ENCODE measurements around the gene SLC25A42. TPM values are rescaled to one million over a fixed set of nuclear protein-coding genes. Genes with fewer than 3 reads are reported as not detected.

SLC25A42 gene
- total and polyA plus RNA-seq, 2 donors (not counting 3 experiments of a cell fraction or from before 2014, with no cell fraction given) = 6.2 to 6.3 TPM

- no peak overlapping the region for H3K27ac ChIP-seq (ENCODE audit: insufficient read depth, low read depth, low read length)
- no peak for TF ChIP-seq CTCF (IDR thresholded peaks at IDR 0.05; ENCODE audit: extremely low read depth in 1 of 2, insufficient read depth in 1 of 2, low read depth in 1 of 2, low read length in 2 of 2)
- TF ChIP-seq MYC (IDR thresholded peaks at IDR 0.05; ENCODE audit: low read depth, low read length) = no peak
- TF ChIP-seq FOS (IDR thresholded peaks at IDR 0.05; ENCODE audit: borderline replicate concordance, insufficient read depth, low read length) = no peak
- no peak for TF ChIP-seq GATA2 (IDR thresholded peaks at IDR 0.05; ENCODE audit: insufficient read depth, insufficient read length, low read depth, low read length)
- no peak for TF ChIP-seq MAX (IDR thresholded peaks at IDR 0.05; ENCODE audit: insufficient read depth, insufficient read length)
- TF ChIP-seq POLR2A (IDR thresholded peaks at IDR 0.05; ENCODE audit: low read depth, low read length) = no peak
- no peak for TF ChIP-seq EZH2 (IDR thresholded peaks at IDR 0.05; ENCODE audit: borderline replicate concordance, low read depth, low read length, severe bottlenecking)
- ChIA-PET CTCF (interaction anchor here (0.8 to 1.5 kb wide), 4 partner anchors 11 to 47 kb away, joined by 3 read pairs; partner anchors contain the start of gene SLC25A42), POLR2A (no interaction called here)
- no peaks in the 10 kb centered on the region for H4K20me1 ChIP-seq (replicated peaks; ENCODE audit: control insufficient read depth, extremely low read depth, insufficient read depth, low read length)
- H3K4me1 ChIP-seq (ENCODE audit: control insufficient read depth, extremely low read depth, insufficient read depth, low read length) = no peaks in the 10 kb centered on the region
- no peaks in the 10 kb centered on the region for H3K79me2 ChIP-seq (ENCODE audit: control insufficient read depth, insufficient read depth, low read length)
- H3K9me1 ChIP-seq (replicated peaks; ENCODE audit: control insufficient read depth, extremely low read depth, insufficient read depth, low read length) = no peaks in the 10 kb centered on the region
- H3K9ac ChIP-seq (replicated peaks; ENCODE audit: extremely low read depth, insufficient read depth, low read length) = no peak overlapping the region
- no peak overlapping the region for H2AFZ ChIP-seq (ENCODE audit: low read depth, low read length)
- intact Hi-C loops (cut with micrococcal nuclease) = no loop called here
- DNase-seq (ENCODE audit: low read depth, low spot score) (no peak), FAIRE-seq (no peak)
- H3K36me3 ChIP-seq (ENCODE audit: control insufficient read depth in 2 of 2, extremely low read depth in 1 of 2, insufficient read depth in 2 of 2, low read length in 2 of 2) = no peaks in the 10 kb centered on the region
- no TSS peak for BruUV-seq (replicated peaks)
- H3K4me2 ChIP-seq (ENCODE audit: insufficient read depth, low read length) = no peak overlapping the region
- dilution Hi-C loops (cut with MboI; ENCODE audit: extremely low pct_ligation_motif_present, low sequenced_read_pairs) = no loop called here
- no peaks in the 10 kb centered on the region for H3K9me3 ChIP-seq (replicated peaks; ENCODE audit: control insufficient read depth, insufficient read depth, low read length)
- no peak overlapping the region for H3K4me3 ChIP-seq (replicated peaks in 1 of 3; ENCODE audit: insufficient read depth in 1 of 3, low read depth in 1 of 3, low read length in 3 of 3)
- no peaks in the 10 kb centered on the region for H3K27me3 ChIP-seq (ENCODE audit: control insufficient read depth in 2 of 2, insufficient read depth in 2 of 2, low read length in 2 of 2)
Observed at GRCh38 chr19:19098084-19098702, 34.4 kb downstream of the SLC25A42 start.
